NT2/D1 (cell line): ENCODE results near the gene GNG14.

Experiments used
- YY1 ChIP-seq: IDR thresholded peaks from 2 replicates; pipeline ENCODE4 v1.6.1; 2011; ENCODE audit not compliant: insufficient read length, insufficient read depth
- ZNF274 ChIP-seq: IDR thresholded peaks from 2 replicates; pipeline ENCODE4 v1.6.1; 2011; ENCODE audit warnings: mild to moderate bottlenecking, low read depth, low read length

DNA sequence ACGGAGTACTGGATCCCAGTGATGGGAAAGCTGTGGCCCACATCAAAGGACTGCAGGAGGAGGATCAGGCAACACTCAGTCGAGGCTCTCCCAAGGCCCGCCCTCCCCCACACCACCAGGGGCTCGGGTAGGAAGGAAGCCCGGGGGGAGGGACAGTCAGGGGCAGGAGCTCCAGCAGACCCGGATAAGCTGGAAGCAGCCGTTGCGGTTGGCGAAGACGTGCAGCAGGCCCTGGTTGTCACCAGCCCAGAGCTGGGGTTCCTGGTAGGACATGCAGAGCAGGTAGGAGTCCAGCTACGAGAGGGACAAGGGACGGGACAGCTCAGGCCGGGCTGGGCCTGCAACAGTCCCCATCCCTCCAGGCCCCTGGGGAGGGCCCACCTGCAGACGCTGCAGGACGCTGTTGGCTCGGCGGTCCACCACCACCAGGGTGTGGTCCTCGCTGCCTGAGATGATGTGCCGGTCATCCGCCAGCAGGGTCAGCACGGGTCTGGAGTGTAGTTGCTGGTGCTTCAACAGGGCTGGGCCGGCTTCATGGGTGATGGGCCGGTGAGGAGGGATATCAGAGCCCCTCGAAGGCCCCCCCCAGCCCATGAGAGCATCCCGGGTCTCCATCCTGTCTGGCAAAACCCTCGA lies 1.9 kb downstream of the GNG14 start:
- TF ChIP-seq ZNF274 = no peak
- no peak for TF ChIP-seq YY1
